Gastrocnemius medialis (tissue), 4 donors: ENCODE measurements around the gene ESYT2. TPM values are rescaled to one million over a fixed set of nuclear protein-coding genes. Genes with fewer than 3 reads are reported as not detected.

Experiments
- ATAC-seq, 2 donors: fragments of 150-250 bp; one replicate each; pipeline ENCODE4 v1.9.1; 2016
- DNase-seq, 2 donors: peaks; one replicate each; pipeline ENCODE4 v3.0.0-alpha.2; 2019
- H3K27ac ChIP-seq, 4 donors: fragments of 200-600 bp; sonication (generic); 1 replicate in 1 of 4; 2 replicates in 3 of 4; pipeline ENCODE4 v1.5.1; 2016 to 2018; ENCODE audit warnings: mild to moderate bottlenecking in 2 of 4, moderate library complexity in 1 of 4
- H3K27me3 ChIP-seq, 3 donors: fragments of 200-600 bp; sonication (generic) in 2 of 3; 1 replicate in 1 of 3; 2 replicates in 2 of 3; pipeline versions ENCODE4 v1.5.1 to v1.6.0; 2016 to 2019; ENCODE audit warnings: mild to moderate bottlenecking in 1 of 3, moderate library complexity in 1 of 3
- H3K36me3 ChIP-seq, 2 donors: fragments of 200-600 bp; sonication (generic) in 1 of 2; one replicate each; pipeline ENCODE4 v1.5.1; 2017 to 2018
- H3K4me1 ChIP-seq, 2 donors: fragments of 200-600 bp; sonication (generic) in 1 of 2; one replicate each; pipeline ENCODE4 v1.5.1; 2016 to 2017; ENCODE audit warnings: mild to moderate bottlenecking in 2 of 2
- H3K4me3 ChIP-seq, 4 donors: fragments of 200-600 bp; sonication (generic) in 3 of 4; 1 replicate in 1 of 4; 2 replicates in 3 of 4; pipeline ENCODE4 v1.5.1; 2016 to 2019; ENCODE audit warnings: mild to moderate bottlenecking in 2 of 4
- H3K9me3 ChIP-seq, 3 donors: fragments of 200-600 bp; sonication (generic) in 2 of 3; 1 replicate in 1 of 3; 2 replicates in 2 of 3; pipeline ENCODE4 v1.5.1; 2016 to 2019
- POLR2A ChIP-seq, 2 donors: fragments of 450-650 bp; IDR thresholded peaks; one replicate each; pipeline ENCODE4 v1.6.1; 2017; ENCODE audit warnings: antibody characterized with exemption in 2 of 2, mild to moderate bottlenecking in 2 of 2, moderate library complexity in 2 of 2
- in situ Hi-C, 4 donors: fragments of 200-750 bp; cut with MboI; loops; one replicate each; pipeline versions ENCODE4 v1.15.0 to v1.8.0; 2017; ENCODE audit warnings: low sequenced_read_pairs in 4 of 4
- intact Hi-C: fragments of 100-400 bp; cut with DNase I; formaldehyde crosslinking; loops from one replicate; pipeline ENCODE4 v1.15.1; 2023; ENCODE audit warnings: low total_unique reads
- total RNA-seq, 4 donors: library from RNA; depleted of rRNA; stranded (reverse); fragments of >200 nt; gene quantifications; one replicate each; pipeline versions ENCODE4 v1.1.0 to v1.2.3, GENCODE V29; 2016
- TF ChIP-seq, protein P1 (sequence below), 5 experiments: fragments of 450-650 bp in 3 of 5; fragments of 200-600 bp in 2 of 5; sonication (generic) in 2 of 5; IDR thresholded peaks in 4 of 5; conservative IDR thresholded peaks in 1 of 5; 1 replicate in 4 of 5; 2 replicates in 1 of 5; pipeline ENCODE4 v1.5.1; 2016 to 2019; ENCODE audit warnings: antibody characterized with exemption in 5 of 5, mild to moderate bottlenecking in 3 of 5, moderate library complexity in 3 of 5

ESYT2 gene
- total RNA-seq, 4 donors from 2014 or later: 67.5 to 106 (median 74.7) TPM

DNA sequence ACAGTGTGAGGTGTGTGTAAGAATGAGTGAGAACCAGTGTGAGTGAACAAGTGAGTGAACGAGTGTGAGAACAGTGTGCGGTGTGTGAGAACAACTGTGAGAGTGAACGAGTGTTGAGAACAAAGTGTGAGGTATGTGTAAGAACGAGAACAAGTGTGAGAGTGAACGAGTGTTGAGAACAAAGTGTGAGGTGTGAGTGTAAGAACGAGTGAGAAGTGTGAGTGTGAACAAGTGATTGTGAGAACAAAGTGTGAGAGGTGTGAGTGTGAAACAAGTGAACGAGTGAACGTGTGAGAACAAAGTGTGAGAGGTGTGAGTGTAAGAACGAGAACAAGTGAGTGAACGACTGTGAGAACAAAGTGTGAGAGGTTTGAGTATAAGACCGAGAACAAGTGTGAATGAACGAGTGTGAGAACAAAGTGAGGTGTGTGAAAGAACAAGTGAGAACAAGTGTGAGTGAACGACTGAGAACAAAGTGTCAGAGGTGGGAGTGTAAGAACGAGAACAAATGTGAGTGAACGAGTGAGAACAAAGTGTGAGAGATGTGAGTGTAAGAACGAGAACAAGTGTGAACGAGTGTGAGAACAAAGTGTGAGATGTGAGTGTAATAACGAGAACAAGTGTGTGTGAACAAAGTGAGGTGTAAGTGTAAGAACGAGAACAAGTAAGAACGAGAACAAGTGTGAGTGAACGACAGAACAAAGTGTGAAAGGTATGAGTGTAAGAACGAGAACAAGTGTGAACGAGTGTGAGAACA is 47.9 kb downstream of the ESYT2 start:
- peaks cover 0 to 22% of the 10 kb centered on the region in 2 donors for H3K36me3 ChIP-seq
- in situ Hi-C loops (loop anchor here in 1 of 4 donors (5.0 kb wide), 1 partner anchor 76 kb away; the partner anchor contains the start of gene DYNC2I1), intact Hi-C loops (loop anchor here (5.0 to 10.0 kb wide), 2 partner anchors 79 to 83 kb away; partner anchors contain the start of gene NCAPG2)
- H3K27ac ChIP-seq: peak overlapping the region in 2 of 4 donors; percentile 31 to 82
- no peak overlapping the region for H3K4me3 ChIP-seq
- no peak for ATAC-seq
- H3K27me3 ChIP-seq: no peaks in the 10 kb centered on the region
- H3K9me3 ChIP-seq: no peaks in the 10 kb centered on the region
- peaks cover 27 to 29% of the 10 kb centered on the region in 2 donors for H3K4me1 ChIP-seq
- no peak for DNase-seq
- TF ChIP-seq, protein P1, sequence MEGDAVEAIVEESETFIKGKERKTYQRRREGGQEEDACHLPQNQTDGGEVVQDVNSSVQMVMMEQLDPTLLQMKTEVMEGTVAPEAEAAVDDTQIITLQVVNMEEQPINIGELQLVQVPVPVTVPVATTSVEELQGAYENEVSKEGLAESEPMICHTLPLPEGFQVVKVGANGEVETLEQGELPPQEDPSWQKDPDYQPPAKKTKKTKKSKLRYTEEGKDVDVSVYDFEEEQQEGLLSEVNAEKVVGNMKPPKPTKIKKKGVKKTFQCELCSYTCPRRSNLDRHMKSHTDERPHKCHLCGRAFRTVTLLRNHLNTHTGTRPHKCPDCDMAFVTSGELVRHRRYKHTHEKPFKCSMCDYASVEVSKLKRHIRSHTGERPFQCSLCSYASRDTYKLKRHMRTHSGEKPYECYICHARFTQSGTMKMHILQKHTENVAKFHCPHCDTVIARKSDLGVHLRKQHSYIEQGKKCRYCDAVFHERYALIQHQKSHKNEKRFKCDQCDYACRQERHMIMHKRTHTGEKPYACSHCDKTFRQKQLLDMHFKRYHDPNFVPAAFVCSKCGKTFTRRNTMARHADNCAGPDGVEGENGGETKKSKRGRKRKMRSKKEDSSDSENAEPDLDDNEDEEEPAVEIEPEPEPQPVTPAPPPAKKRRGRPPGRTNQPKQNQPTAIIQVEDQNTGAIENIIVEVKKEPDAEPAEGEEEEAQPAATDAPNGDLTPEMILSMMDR (IDR thresholded peaks at IDR 0.05 in 4 of 5, conservative IDR thresholded peaks at IDR 0.05 in 1 of 5): no peak
- TF ChIP-seq POLR2A (IDR thresholded peaks at IDR 0.05): no peak

DNA sequence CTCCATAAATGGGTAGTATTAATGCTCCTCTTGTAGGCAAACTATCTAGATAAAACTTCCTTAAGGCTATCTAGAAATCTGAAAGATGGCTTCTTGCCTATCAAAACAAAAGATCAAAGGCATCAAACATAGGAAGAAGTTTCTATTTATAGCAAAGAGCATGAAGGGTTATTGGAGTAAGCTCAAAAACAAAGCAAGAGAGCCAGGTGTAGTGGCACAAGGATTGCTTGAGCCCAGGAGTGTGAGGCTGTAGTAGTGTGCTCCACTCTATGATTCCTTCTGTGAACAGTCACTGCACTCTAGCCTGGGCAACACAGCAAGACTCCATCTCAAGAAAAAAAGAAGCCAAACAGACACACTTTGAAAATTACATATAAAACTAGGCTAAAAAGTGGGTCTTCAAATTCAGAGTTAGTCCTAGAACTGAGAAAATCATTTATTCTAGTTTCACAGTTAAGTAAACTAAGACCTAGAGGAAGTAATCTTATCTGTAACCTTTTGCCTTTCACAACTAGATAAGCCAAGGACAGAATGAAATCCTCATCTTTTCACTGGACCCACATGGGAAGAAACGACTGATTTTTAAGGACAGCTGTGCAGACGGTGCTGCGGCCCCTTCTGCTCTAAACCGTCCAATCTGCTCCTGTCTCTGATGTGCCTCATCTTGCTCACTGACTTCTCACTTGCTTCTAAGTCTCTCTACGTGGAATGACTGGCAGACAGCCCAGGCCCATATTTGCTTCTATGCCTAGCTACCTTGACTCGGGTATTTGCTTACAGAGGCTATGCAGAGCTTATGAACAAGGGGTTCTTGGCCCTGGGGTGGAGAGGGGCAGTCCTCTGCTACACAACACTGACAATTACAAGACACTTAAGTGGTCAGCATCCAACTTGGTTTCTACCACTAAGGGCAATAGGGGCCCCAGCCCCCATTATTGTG is 50.0 kb downstream of the ESYT2 start:
- ATAC-seq (no peak), DNase-seq (no peak)
- Histone ChIP-seq H3K4me1 (peaks cover 27 to 29% of the 10 kb centered on the region in 2 donors), H3K36me3 (peaks cover 0 to 29% of the 10 kb centered on the region in 2 donors), H3K9me3 (no peaks in the 10 kb centered on the region), H3K27me3 (no peaks in the 10 kb centered on the region), H3K27ac (peak overlapping the region; percentile 1 to 55 (median 26)), H3K4me3 (no peak overlapping the region)
- in situ Hi-C loops (no loop called here), intact Hi-C loops (no loop called here)
- no peak for TF ChIP-seq POLR2A (IDR thresholded peaks at IDR 0.05)
- TF ChIP-seq, protein P1 (IDR thresholded peaks at IDR 0.05 in 4 of 5, conservative IDR thresholded peaks at IDR 0.05 in 1 of 5): no peak

DNA sequence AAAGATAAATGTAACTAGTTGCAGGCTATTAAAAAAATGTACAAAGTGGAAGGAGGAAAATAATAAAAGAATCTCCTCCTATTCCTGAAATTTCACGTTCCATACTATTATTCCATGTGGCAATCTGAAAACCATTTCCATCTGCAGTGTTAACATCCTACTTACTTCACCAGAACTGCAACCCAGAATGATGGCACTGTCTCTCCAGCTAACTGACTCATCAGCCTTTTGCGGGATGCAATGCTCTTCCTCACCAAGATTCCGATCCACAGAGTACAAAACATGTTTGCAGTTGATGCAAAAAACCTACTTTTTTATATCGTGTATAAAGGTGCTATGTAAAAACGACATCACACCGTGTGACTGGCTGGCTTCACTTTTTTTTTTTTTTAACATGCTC is 50.8 kb downstream of the ESYT2 start:
- peak overlapping the region in 2 of 4 donors; percentile 41 to 55 for H3K27ac ChIP-seq
- no peaks in the 10 kb centered on the region for H3K27me3 ChIP-seq
- H3K9me3 ChIP-seq: no peaks in the 10 kb centered on the region
- no peak for ATAC-seq
- TF ChIP-seq POLR2A (IDR thresholded peaks at IDR 0.05): no peak
- TF ChIP-seq, protein P1 (IDR thresholded peaks at IDR 0.05 in 4 of 5, conservative IDR thresholded peaks at IDR 0.05 in 1 of 5): no peak
- in situ Hi-C loops: no loop called here
- H3K4me3 ChIP-seq: no peak overlapping the region
- intact Hi-C loops: no loop called here
- H3K4me1 ChIP-seq: peaks cover 19 to 23% of the 10 kb centered on the region in 2 donors
- no peak for DNase-seq
- peaks cover 0 to 29% of the 10 kb centered on the region in 2 donors for H3K36me3 ChIP-seq

DNA sequence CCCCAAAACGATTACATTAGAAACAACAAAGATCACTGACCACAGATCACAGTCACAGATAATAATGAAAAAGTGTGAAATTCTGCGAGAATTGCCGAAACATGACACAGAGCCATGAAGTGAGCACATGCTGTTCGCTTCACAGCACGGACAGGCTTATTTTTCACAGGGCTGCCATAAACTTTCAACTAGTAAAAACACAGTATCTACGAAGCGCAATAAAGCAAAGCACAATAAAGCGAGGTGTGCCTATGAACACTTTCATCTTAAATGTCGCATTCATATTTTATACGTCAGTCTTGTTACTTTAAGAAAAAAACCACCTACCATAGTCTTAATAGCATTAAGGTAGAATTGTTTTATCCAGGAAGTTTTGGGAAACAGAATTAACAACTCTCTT is 51.5 kb downstream of the ESYT2 start:
- DNase-seq: no peak
- ATAC-seq: no peak
- Histone ChIP-seq H3K36me3 (peaks cover 0 to 36% of the 10 kb centered on the region in 2 donors), H3K4me3 (no peak overlapping the region), H3K9me3 (no peaks in the 10 kb centered on the region), H3K27me3 (no peaks in the 10 kb centered on the region), H3K27ac (no peak overlapping the region), H3K4me1 (peaks cover 13 to 17% of the 10 kb centered on the region in 2 donors)
- in situ Hi-C loops: no loop called here
- intact Hi-C loops: no loop called here
- no peak for TF ChIP-seq POLR2A (IDR thresholded peaks at IDR 0.05)
- TF ChIP-seq, protein P1 (IDR thresholded peaks at IDR 0.05 in 4 of 5, conservative IDR thresholded peaks at IDR 0.05 in 1 of 5): no peak
